Right cardiac atrium (tissue), 5 donors: ENCODE data around the gene ELP4. TPM values are rescaled to one million over a fixed set of nuclear protein-coding genes. Genes with fewer than 3 reads are reported as not detected.

ENCODE experiments used
- ATAC-seq, 2 donors: fragments of 200-7000 bp; cut with Tn5 transposase; one replicate each; pipeline versions ENCODE4 v1.8.0 to v1.9.1; 2020; ENCODE audit warnings: moderate library complexity in 2 of 2, mild to moderate bottlenecking in 1 of 2
- DNase-seq, 3 donors: peaks; one replicate each; pipeline ENCODE4 v3.0.0-alpha.2; 2020
- H3K27ac ChIP-seq: one replicate; pipeline ENCODE4 v1.5.1; 2013; ENCODE audit warnings: mild to moderate bottlenecking, low read length, control low read depth, moderate library complexity
- H3K27me3 ChIP-seq: one replicate; pipeline ENCODE4 v1.6.1; 2013; ENCODE audit not compliant: control insufficient read depth, insufficient read depth
- H3K4me1 ChIP-seq: one replicate; pipeline ENCODE4 v1.6.1; 2013; ENCODE audit warnings: low read length; ENCODE audit not compliant: control insufficient read depth, insufficient read depth
- H3K4me3 ChIP-seq: one replicate; pipeline ENCODE4 v1.5.1; 2013; ENCODE audit warnings: low read length, control low read depth
- H3K9me3 ChIP-seq: one replicate; pipeline ENCODE4 v1.6.1; 2013; ENCODE audit warnings: low read length; ENCODE audit not compliant: control insufficient read depth
- WGBS: extraction: QIAGEN DNeasy Blood & Tissue Kit; methylation state at CpG from one replicate; pipeline ENCODE4 v1.1.7; 2013; 5-methylcytosine and 5-hydroxymethylcytosine counted together
- intact Hi-C, 4 donors: fragments of 100-400 bp; cut with DNase I; formaldehyde crosslinking; loops; one replicate each; pipeline versions ENCODE4 v1.11.0 to v1.14.0; 2022 to 2023
- polyA plus RNA-seq: library from polyadenylated mRNA; stranded (reverse); fragments of 200-250 nt; gene quantifications from one replicate; pipeline ENCODE4 v1.2.3, GENCODE V29; 2013
- total RNA-seq, 4 donors: library from RNA; stranded (reverse); fragmentation: NEBNext Ultra II Directional; extraction: Animal tissue kit (Norgen Biotek cat#: 25700); gene quantifications; one replicate each; pipeline ENCODE4 v1.2.1, GENCODE V29; 2021
- donor health status: healthy with polysubstance abuse.
- donor health status: DM: no; HTN: yes; CAD: no.
- donor health status: DM: no; HTN: no; CAD: no.
- donor health status: DM: no; HTN: yes; CAD: no; lungs with severe emphysema.
- donor health status: DM: yes; HTN: yes; CAD: no.

ELP4 gene
- total and polyA plus RNA-seq, 5 donors = 13.2 to 17.9 (median 15.1) TPM

GRCh38 chr11:31815711-31816467 lies 306.3 kb downstream of the ELP4 start:
- peaks cover 20% of the 10 kb centered on the region for H3K4me1 ChIP-seq
- H3K27ac ChIP-seq = no peak overlapping the region
- 2% methylated on average over 57 of the region's 57 CpGs for WGBS
- intact Hi-C loops = no loop called here
- peak in 1 of 3 donors; percentile 44 for DNase-seq
- no peak for ATAC-seq
- H3K9me3 ChIP-seq = no peaks in the 10 kb centered on the region
- H3K27me3 ChIP-seq = no peaks in the 10 kb centered on the region
- peak overlapping the region; percentile 36 for H3K4me3 ChIP-seq

GRCh38 chr11:31816468-31817053 lies 307.0 kb downstream of the ELP4 start:
- peak in 1 of 3 donors; percentile 45 for DNase-seq
- peaks cover 14% of the 10 kb centered on the region for H3K4me1 ChIP-seq
- H3K27me3 ChIP-seq = no peaks in the 10 kb centered on the region
- H3K4me3 ChIP-seq = peak overlapping the region; percentile 36
- no peaks in the 10 kb centered on the region for H3K9me3 ChIP-seq
- 4% methylated on average over 40 of the region's 40 CpGs for WGBS
- intact Hi-C loops = no loop called here
- ATAC-seq = no peak
- H3K27ac ChIP-seq = no peak overlapping the region

GRCh38 chr11:31817054-31817620 lies 307.6 kb downstream of the ELP4 start:
- DNase-seq = peak in 1 of 3 donors; percentile 42
- H3K4me1 ChIP-seq = peaks cover 12% of the 10 kb centered on the region
- H3K4me3 ChIP-seq = peak overlapping the region; percentile 28
- H3K27ac ChIP-seq = no peak overlapping the region
- no peak for ATAC-seq
- no peaks in the 10 kb centered on the region for H3K27me3 ChIP-seq
- intact Hi-C loops = no loop called here
- 1% methylated on average over 48 of the region's 48 CpGs for WGBS
- no peaks in the 10 kb centered on the region for H3K9me3 ChIP-seq

- DNase-seq (peak in 2 of 3 donors; percentile 49 to 66), ATAC-seq (peak; percentile 10 to 39)
- intact Hi-C loops = no loop called here
- 3% methylated on average over 58 of the region's 58 CpGs for WGBS
- no peak overlapping the region for H3K27ac ChIP-seq
- H3K27me3 ChIP-seq = no peaks in the 10 kb centered on the region
- peaks cover 11% of the 10 kb centered on the region for H3K4me1 ChIP-seq
- no peaks in the 10 kb centered on the region for H3K9me3 ChIP-seq
- H3K4me3 ChIP-seq = peak overlapping the region; percentile 28
Observed at GRCh38 chr11:31817621-31818424, 308.3 kb downstream of the ELP4 start.

GRCh38 chr11:31818425-31818755 lies 308.8 kb downstream of the ELP4 start:
- DNase-seq (no peak), ATAC-seq (no peak)
- Histone ChIP-seq H3K4me3 (no peak overlapping the region), H3K27ac (no peak overlapping the region), H3K4me1 (peaks cover 11% of the 10 kb centered on the region), H3K27me3 (no peaks in the 10 kb centered on the region), H3K9me3 (no peaks in the 10 kb centered on the region)
- 14% methylated on average over 9 of the region's 9 CpGs for WGBS
- intact Hi-C loops = no loop called here

- ATAC-seq (no peak), DNase-seq (no peak)
- intact Hi-C loops = no loop called here
- no peaks in the 10 kb centered on the region for H3K9me3 ChIP-seq
- 11% methylated on average over 26 of the region's 26 CpGs for WGBS
- no peak overlapping the region for H3K4me3 ChIP-seq
- no peaks in the 10 kb centered on the region for H3K27me3 ChIP-seq
- H3K4me1 ChIP-seq = peaks cover 8% of the 10 kb centered on the region
- no peak overlapping the region for H3K27ac ChIP-seq
Observed at GRCh38 chr11:31818874-31819331, 309.3 kb downstream of the ELP4 start.

DNA sequence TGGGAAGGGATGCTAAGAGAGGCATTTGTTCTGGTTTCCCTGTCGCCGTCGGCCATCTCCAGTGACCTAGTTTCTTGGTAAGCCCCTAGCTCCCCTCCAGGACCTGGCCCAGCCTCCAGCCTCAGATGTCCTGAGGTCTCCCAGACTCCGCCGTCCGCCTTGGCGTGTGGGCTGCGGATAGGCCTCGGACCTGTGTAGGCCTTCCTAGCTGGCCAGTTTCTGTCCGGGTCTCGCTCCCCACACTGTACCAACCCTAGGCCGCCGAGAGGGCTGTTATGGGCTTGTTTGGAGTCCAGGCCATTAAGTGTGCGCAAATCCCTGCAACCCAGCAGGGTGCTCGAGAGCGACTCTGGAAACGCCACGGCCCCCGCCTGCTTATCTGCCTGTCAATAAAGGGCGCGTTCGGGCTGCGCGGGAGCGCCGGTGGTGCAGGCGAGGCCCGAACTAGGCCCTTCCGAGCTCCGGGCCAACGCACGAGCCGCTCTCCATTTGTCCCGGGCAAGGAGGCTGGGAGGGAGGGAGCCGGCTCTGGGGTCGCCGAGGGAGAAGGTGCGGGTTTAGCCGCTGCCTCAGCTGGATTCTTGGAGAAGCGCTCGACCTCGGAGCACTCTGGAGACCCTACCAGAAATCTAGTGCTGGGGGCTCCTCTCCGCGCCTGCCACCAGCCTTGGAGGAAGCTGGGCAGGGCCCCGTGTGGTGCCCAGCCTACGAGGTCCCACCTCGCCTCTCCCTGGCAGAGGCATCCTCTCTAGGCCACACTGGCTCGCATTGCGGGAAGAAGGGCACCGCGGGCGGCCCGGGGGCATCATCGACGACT lies 310.3 kb downstream of the ELP4 start:
- intact Hi-C loops = no loop called here
- WGBS = 18% methylated on average over 55 of the region's 55 CpGs
- ATAC-seq (no peak), DNase-seq (peak in 1 of 3 donors; percentile 48)
- Histone ChIP-seq H3K27ac (no peak overlapping the region), H3K4me1 (peaks cover 8% of the 10 kb centered on the region), H3K27me3 (no peaks in the 10 kb centered on the region), H3K4me3 (no peak overlapping the region), H3K9me3 (no peaks in the 10 kb centered on the region)

GRCh38 chr11:31820438-31820818 lies 310.9 kb downstream of the ELP4 start:
- peaks cover 8% of the 10 kb centered on the region for H3K4me1 ChIP-seq
- DNase-seq (no peak), ATAC-seq (peak in 1 of 2 donors; percentile 22)
- H3K4me3 ChIP-seq = no peak overlapping the region
- no peaks in the 10 kb centered on the region for H3K27me3 ChIP-seq
- no peaks in the 10 kb centered on the region for H3K9me3 ChIP-seq
- intact Hi-C loops = no loop called here
- WGBS = 8% methylated on average over 15 of the region's 15 CpGs
- H3K27ac ChIP-seq = no peak overlapping the region

- DNase-seq (no peak), ATAC-seq (no peak)
- H3K27ac ChIP-seq = no peak overlapping the region
- 10% methylated on average over 5 of the region's 5 CpGs for WGBS
- H3K4me3 ChIP-seq = no peak overlapping the region
- intact Hi-C loops = no loop called here
- no peaks in the 10 kb centered on the region for H3K9me3 ChIP-seq
- H3K27me3 ChIP-seq = no peaks in the 10 kb centered on the region
- H3K4me1 ChIP-seq = peaks cover 8% of the 10 kb centered on the region
Observed at GRCh38 chr11:31821235-31821764, 311.7 kb downstream of the ELP4 start.

DNA sequence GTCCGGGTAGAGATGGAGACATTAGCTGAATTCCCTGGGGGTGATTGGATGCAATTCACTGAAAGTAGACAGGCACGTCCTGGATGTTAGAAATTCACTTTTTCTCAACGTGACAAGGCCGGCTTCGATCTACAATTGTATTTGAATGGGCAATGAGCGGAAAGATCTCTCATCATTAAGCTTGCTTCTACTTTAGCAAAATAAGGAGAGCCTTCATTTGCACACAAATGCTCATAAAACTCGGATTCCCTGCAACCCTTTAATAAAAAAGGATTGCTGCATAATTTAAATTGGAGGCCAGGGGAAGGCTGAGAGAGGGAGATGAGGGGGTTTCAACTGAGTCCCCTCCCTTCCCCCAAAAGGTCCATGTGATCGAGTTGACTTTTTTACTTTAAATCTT lies 312.2 kb downstream of the ELP4 start:
- Histone ChIP-seq H3K27ac (no peak overlapping the region), H3K9me3 (no peaks in the 10 kb centered on the region), H3K4me1 (peaks cover 8% of the 10 kb centered on the region), H3K27me3 (no peaks in the 10 kb centered on the region), H3K4me3 (no peak overlapping the region)
- WGBS = 12% methylated on average over 8 of the region's 8 CpGs
- no peak for ATAC-seq
- no peak for DNase-seq
- intact Hi-C loops = no loop called here
